ENCODE measurements around the gene CUBN. TPM values are rescaled to one million over a fixed set of nuclear protein-coding genes. Genes with fewer than 3 reads are reported as not detected.

The CUBN gene
- total and polyA plus RNA-seq, 2 of the 13 experiments (the other 11 are each of a cell fraction or from before 2014, with no cell fraction given) = 0.27 to 0.32 TPM

- H3K27ac ChIP-seq (ENCODE audit: extremely low read length, insufficient read depth, low read length) = no peak overlapping the region
- FAIRE-seq (no peak), DNase-seq (ENCODE audit: low spot score) (peak; percentile 17), ATAC-seq (no peak)
- in situ Hi-C loops (cut with HindIII; ENCODE audit: extremely low pct_ligation_motif_present, low pct_unique_long_range_greater_than_20kb) = no loop called here
- WGBS (ENCODE audit: low lambda C conversion rate) = 55% methylated on average over 7 of the region's 7 CpGs
- H3K4me2 ChIP-seq (ENCODE audit: low read depth, low read length) = no peak overlapping the region
- H3K9ac ChIP-seq (ENCODE audit: insufficient read depth, low read depth, low read length) = no peak overlapping the region
- no peaks in the 10 kb centered on the region for H3K79me2 ChIP-seq (ENCODE audit: insufficient read depth, low read length)
- intact Hi-C loops (cut with micrococcal nuclease; ENCODE audit: unreplicated experiment) = no loop called here
- TF ChIP-seq CENPX (CRISPR knock-in tag; IDR thresholded peaks at IDR 0.05) (no peak), RFX1 (IDR thresholded peaks at IDR 0.05) (peak; percentile 38; the same call in 1 of the 2 replicates)
- no peaks in the 10 kb centered on the region for H4K20me1 ChIP-seq (ENCODE audit: insufficient read depth, low read length)
- no peak overlapping the region for H3K4me3 ChIP-seq (replicated peaks in 1 of 3; ENCODE audit: insufficient read depth in 1 of 3, low read depth in 2 of 3, low read length in 3 of 3)
- H3K27me3 ChIP-seq (ENCODE audit: control insufficient read depth in 1 of 2, insufficient read depth in 2 of 2, low read length in 2 of 2) = no peaks in the 10 kb centered on the region
- no peaks in the 10 kb centered on the region for H3K4me1 ChIP-seq (ENCODE audit: insufficient read depth, low read length)
- CTCF ChIA-PET (ENCODE audit: low intra/inter-chr PET ratio, low total read pairs) = no interaction called here
- POLR2A ChIA-PET = no interaction called here
- H3K9me3 ChIP-seq (ENCODE audit: low read length) = no peaks in the 10 kb centered on the region
- H3K36me3 ChIP-seq (replicated peaks in 1 of 2; ENCODE audit: control insufficient read depth in 1 of 2, insufficient read depth in 2 of 2, low read length in 2 of 2) = no peaks in the 10 kb centered on the region
- no TSS peak for BruUV-seq (replicated peaks)
- H2AFZ ChIP-seq (ENCODE audit: low read length) = no peak overlapping the region
Observed at GRCh38 chr10:17025444-17026295, 103.9 kb downstream of the CUBN start.

- no peak for FAIRE-seq
- TF ChIP-seq KAT8 (CRISPR knock-in tag; IDR thresholded peaks at IDR 0.05) = no peak
- TF ChIP-seq THAP8 (CRISPR knock-in tag; IDR thresholded peaks at IDR 0.05; ENCODE audit: borderline replicate concordance) = no peak
- no peak for TF ChIP-seq IKZF1 (IDR thresholded peaks at IDR 0.05)
- TF ChIP-seq XRCC5 (optimal IDR thresholded peaks at IDR 0.05; ENCODE audit: low read length) = no peak
- no peak for TF ChIP-seq BATF2 (CRISPR knock-in tag; IDR thresholded peaks at IDR 0.05)
- TF ChIP-seq ETV6 (CRISPR knock-in tag; conservative IDR thresholded peaks at IDR 0.05) = no peak
- no peak for TF ChIP-seq ZNF121 (CRISPR knock-in tag; IDR thresholded peaks at IDR 0.05)
- TF ChIP-seq KLF16 (CRISPR knock-in tag; IDR thresholded peaks at IDR 0.05) = no peak
- no peak for TF ChIP-seq NKX3-1 (CRISPR knock-in tag; IDR thresholded peaks at IDR 0.05)
- no peak for TF ChIP-seq SCMH1 (CRISPR knock-in tag; IDR thresholded peaks at IDR 0.05; ENCODE audit: borderline replicate concordance)
- TF ChIP-seq ZBTB3 (CRISPR knock-in tag; IDR thresholded peaks at IDR 0.05; ENCODE audit: borderline replicate concordance, low read depth) = no peak
Observed at GRCh38 chr10:17024461-17024860, 105.2 kb downstream of the CUBN start.

More at GRCh38 chr10:17024461-17024860, 105.2 kb downstream of the CUBN start:
- H3K9me3 ChIP-seq (ENCODE audit: low read length) = no peaks in the 10 kb centered on the region
- POLR2A ChIA-PET = no interaction called here
- ATAC-seq (no peak), DNase-seq (ENCODE audit: low spot score) (no peak)
- no peaks in the 10 kb centered on the region for H3K4me1 ChIP-seq (ENCODE audit: insufficient read depth, low read length)
- no peaks in the 10 kb centered on the region for H3K36me3 ChIP-seq (replicated peaks in 1 of 2; ENCODE audit: control insufficient read depth in 1 of 2, insufficient read depth in 2 of 2, low read length in 2 of 2)
- H4K20me1 ChIP-seq (ENCODE audit: insufficient read depth, low read length) = no peaks in the 10 kb centered on the region
- H3K4me2 ChIP-seq (ENCODE audit: low read depth, low read length) = no peak overlapping the region
- 55% methylated on average over 4 of the region's 4 CpGs for WGBS (ENCODE audit: low lambda C conversion rate)
- H3K4me3 ChIP-seq (replicated peaks in 1 of 3; ENCODE audit: insufficient read depth in 1 of 3, low read depth in 2 of 3, low read length in 3 of 3) = no peak overlapping the region
- no peaks in the 10 kb centered on the region for H3K27me3 ChIP-seq (ENCODE audit: control insufficient read depth in 1 of 2, insufficient read depth in 2 of 2, low read length in 2 of 2)
- CTCF ChIA-PET (ENCODE audit: low intra/inter-chr PET ratio, low total read pairs) = no interaction called here
- no TSS peak for BruUV-seq (replicated peaks)
- in situ Hi-C loops (cut with HindIII; ENCODE audit: extremely low pct_ligation_motif_present, low pct_unique_long_range_greater_than_20kb) = no loop called here
- H3K9ac ChIP-seq (ENCODE audit: insufficient read depth, low read depth, low read length) = no peak overlapping the region
- intact Hi-C loops (cut with micrococcal nuclease; ENCODE audit: unreplicated experiment) = no loop called here
- no peak overlapping the region for H3K27ac ChIP-seq (ENCODE audit: extremely low read length, insufficient read depth, low read length)
- no peaks in the 10 kb centered on the region for H3K79me2 ChIP-seq (ENCODE audit: insufficient read depth, low read length)
- H2AFZ ChIP-seq (ENCODE audit: low read length) = no peak overlapping the region
